A673 (cell line): ENCODE results near the gene LRP8.

ENCODE experiments used
- EZH2 ChIP-seq: fragments of 200-600 bp; sonication (generic); IDR thresholded peaks from 2 replicates; pipeline ENCODE4 v1.6.1; 2017; ENCODE audit warnings: borderline replicate concordance, low read depth, mild to moderate bottlenecking, mixed read lengths, antibody characterized with exemption, low read length; ENCODE audit not compliant: poor library complexity, severe bottlenecking
- TF ChIP-seq, protein P1 (sequence below): fragments of 300-800, 200-600 bp; sonication (generic); conservative IDR thresholded peaks from 2 replicates; pipeline ENCODE4 v1.5.1; 2017; ENCODE audit warnings: low read depth, mild to moderate bottlenecking, antibody characterized with exemption, low read length, moderate library complexity, mixed read lengths

DNA sequence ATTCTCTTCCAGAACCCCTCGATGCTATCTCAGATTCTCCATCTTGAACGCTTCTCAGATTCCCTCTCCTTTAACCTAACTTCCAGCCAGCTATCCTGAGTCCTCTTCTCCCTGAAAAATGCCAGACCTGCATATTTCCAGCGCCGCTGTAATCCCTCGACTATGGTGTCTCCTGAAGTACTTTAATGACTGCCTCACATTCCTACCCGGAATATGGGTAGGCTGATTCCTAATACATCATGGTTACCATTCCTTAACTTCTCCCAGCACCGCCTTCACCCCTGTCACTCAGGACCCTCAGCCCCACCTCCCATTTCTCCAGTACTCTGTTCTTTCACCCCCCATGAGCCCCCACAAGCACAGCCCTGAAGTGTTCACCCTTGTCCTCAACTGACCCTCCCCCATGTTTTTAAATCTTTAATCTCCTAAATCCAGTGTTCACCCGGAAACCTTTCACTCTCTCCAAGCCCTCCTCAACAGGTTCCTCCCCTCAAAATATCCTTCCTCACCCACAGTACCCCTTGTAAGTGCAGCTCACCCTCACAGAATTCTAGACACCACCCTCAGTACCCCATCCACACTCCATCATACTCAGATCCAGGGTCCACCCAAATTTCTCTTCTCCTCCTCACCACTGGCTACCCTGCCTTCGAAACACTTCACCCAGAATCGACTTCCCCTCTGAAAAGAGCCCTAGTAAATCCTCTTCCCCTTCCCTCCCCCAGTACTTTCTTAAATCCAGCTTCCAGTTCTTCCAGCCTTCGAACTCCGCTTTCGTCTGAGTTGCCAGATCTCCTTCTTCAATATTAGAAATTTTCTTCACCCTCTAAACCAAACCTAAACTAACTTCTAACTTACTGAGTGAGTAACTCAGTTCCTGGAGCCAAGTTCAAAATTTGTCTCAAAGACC, 130.3 kb downstream of the LRP8 start:
- TF ChIP-seq, protein P1, sequence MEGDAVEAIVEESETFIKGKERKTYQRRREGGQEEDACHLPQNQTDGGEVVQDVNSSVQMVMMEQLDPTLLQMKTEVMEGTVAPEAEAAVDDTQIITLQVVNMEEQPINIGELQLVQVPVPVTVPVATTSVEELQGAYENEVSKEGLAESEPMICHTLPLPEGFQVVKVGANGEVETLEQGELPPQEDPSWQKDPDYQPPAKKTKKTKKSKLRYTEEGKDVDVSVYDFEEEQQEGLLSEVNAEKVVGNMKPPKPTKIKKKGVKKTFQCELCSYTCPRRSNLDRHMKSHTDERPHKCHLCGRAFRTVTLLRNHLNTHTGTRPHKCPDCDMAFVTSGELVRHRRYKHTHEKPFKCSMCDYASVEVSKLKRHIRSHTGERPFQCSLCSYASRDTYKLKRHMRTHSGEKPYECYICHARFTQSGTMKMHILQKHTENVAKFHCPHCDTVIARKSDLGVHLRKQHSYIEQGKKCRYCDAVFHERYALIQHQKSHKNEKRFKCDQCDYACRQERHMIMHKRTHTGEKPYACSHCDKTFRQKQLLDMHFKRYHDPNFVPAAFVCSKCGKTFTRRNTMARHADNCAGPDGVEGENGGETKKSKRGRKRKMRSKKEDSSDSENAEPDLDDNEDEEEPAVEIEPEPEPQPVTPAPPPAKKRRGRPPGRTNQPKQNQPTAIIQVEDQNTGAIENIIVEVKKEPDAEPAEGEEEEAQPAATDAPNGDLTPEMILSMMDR = no peak
- no peak for TF ChIP-seq EZH2
